DMS53 treated with DMSO at 0.1 percent for 48 hours (cell line): Measurements from ENCODE around the gene HILPDA.

Experiments
- DNase-seq: peaks from one replicate; lab custom pipeline; 2025; ENCODE audit not compliant: unreplicated experiment; lab: John Stamatoyannopoulos, UW

HILPDA gene, protein sequence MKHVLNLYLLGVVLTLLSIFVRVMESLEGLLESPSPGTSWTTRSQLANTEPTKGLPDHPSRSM

DNA sequence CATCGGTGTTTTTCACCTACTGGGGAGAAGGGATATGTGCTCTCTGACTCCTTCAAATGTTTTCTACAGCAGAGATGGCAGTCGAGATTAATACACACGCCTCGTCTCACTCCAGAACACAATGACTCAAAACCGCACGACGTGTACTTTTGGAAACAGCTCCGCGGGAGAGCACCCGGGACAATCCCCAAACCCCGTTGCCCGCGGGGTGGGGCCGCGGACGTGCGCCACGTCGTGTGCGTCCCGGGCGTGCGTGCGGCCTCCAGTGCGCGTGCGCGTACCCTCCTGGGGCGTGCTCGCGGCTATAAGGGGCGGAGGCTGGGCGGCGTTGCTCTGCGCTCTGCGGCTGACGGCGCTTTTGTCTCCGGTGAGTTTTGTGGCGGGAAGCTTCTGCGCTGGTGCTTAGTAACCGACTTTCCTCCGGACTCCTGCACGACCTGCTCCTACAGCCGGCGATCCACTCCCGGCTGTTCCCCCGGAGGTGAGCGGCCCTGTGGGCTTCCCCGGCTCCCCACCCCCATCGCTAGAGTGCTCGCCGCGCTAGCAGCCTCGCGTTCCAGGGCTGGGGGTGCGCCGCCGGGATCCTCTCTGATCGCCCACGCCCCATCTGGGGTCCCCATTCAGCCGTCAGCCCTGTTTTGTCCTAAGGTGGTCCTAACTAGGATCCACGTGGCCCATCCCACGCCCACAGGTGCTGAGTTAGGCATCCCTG, at the start of gene HILPDA:
HILPDA (plus strand) TSS at position 336 of the 712 bp plus-strand sequence. CDS start 1,391 bp downstream, outside the sequence.
- DNase-seq, result peak; percentile 83

GRCh38 chr7:128406314-128407232, 49.1 kb upstream of the HILPDA start:
- no peak for DNase-seq

GRCh38 chr7:128407233-128407589, 48.5 kb upstream of the HILPDA start:
- no peak for DNase-seq

DNA sequence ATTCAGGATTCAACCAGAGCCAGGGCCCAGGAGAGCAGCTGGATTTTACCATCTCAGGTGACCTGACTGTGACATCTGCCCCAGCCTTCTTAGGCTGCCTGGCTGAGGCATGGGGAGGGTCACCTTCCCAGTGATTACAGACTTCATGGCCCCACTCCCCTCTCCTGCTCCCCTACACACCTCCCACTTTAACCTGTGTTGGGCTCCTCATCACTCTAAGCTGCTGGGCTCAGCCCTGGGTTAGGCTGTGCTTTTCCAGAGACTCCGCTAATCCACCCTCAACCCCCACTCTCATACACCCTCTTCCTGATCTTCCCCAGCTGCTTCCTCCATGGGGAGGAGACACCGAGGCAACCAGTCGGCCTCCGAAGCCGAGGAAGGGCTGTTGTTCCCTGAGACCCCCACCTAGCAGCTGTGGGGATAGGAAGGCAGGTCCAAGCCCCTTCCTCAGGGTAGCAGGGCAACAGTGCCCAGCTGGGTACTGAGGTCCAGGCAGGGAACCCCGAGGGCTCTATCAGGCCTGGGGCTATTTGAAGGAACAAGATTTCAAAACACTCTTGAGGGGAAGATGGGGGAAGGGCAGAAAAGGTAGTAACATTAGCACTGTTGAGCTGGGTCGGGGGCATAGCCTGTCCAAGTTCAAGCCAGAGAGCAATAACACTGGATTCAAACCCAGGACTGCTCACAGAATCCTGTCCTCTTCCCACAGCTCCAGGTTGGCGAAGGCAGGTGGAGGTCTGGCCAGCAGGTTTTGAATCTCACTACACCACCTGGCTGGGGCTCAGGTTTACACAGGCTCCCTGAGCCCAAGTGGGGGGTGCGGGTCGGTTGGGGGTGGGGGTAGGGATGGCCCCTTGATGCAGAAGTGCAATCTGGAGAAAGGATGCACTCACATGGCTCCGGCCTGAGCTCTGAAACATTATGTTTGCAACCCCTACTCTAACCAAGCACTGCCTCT, 47.6 kb upstream of the HILPDA start:
- no peak for DNase-seq

GRCh38 chr7:128408709-128409595, 46.7 kb upstream of the HILPDA start:
- DNase-seq, result no peak

DNA sequence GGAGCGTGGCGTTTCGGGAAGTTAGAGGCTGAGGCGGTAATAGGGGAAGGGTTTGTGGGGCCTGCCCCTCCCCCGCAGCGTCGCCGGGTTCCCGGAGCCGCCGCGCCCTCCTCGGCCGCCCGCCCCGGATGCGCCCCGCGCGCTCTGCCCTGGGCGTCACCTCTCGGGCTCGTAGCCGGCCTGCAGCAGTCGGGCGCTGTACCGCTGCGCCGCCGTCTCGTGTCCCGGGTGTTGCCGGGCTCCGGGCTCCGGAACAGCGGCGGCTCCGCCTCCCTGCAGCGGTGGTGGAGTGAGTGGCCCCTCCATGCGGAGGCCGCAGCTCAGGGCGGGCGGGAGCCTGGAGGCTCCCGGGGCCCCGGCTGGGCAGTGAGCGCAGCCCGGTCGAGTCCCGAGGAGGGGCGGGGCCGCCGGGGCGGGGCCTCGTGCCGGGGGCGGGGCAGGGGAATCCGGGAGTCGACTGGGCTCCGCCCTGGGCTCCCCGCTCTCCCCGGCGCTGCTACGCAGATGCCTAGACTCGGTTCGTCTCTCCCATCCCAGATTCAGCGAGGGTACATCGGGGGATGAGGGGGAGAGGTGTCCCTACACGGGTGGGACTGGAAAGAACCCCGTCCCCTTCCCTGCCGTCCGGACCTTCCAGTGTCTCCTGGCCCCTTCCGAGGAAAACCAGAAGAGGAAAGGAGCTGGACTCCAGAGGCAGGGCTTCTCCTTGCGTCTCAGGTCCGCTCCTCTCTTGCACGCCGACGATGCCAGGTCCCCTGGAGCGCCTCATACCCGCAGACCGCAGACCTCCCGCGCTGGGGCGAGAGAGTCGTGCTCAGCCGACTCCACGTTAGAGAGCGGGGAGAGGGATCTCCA, 45.9 kb upstream of the HILPDA start, which contains the start of gene IMPDH1:
IMPDH1 (minus strand) TSS at position 387 of the 855 bp plus-strand sequence; CDS start at position 306, 81 bp downstream.
- DNase-seq, result peak; percentile 66

- peak; percentile 68 for DNase-seq
Measured at GRCh38 chr7:128410451-128410753, 45.3 kb upstream of the HILPDA start.

GRCh38 chr7:128415217-128415785, 40.4 kb upstream of the HILPDA start:
- DNase-seq, result no peak

- DNase-seq, result no peak
Measured at GRCh38 chr7:128417071-128417470, 38.6 kb upstream of the HILPDA start.

GRCh38 chr7:128419257-128419656, 36.4 kb upstream of the HILPDA start:
- no peak for DNase-seq

DNA sequence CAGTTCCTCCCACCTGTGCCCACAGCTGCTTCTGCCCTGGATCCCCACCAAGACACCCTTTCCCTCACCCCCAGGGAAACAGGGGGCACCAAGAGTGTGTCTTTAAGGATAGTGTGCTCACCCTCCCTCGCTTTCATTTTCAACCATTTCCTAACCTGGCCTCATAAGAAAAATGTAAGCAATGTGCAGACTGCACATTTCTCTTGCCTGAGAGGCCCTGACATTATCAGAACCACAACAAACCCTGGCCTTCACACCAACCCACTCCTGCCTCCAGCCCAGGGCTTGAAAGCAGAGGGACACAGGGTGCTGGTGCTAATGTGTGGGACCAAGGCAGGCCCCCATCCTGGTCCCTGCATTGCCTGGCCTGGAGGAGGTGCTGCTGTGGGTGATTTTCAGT, 34.9 kb upstream of the HILPDA start:
- DNase-seq, result no peak

GRCh38 chr7:128421384-128421783, 34.3 kb upstream of the HILPDA start:
- DNase-seq, result no peak

DNA sequence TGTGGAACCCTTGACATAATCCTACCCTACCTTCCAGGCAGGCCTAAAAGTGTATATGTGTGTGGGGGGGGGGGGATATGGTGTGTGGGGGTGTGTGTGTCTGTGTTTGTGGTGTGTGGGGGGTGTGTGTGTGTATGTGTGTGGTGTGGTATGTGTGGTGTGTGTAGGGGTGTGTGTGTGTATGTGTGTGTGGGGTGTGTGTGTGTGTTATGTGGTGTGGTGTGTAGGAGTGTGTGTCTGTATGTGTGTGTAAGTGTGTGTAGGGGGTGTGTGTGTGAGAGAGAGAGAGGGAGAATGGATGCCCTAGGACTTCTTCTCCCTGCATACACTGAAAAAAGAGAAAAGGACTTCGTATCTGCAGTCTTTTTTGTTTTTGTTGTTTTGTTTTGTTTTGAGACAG, 33.6 kb upstream of the HILPDA start:
- DNase-seq, result no peak

GRCh38 chr7:128422842-128423241, 32.8 kb upstream of the HILPDA start:
- no peak for DNase-seq

- no peak for DNase-seq
Measured at GRCh38 chr7:128424686-128425275, 30.9 kb upstream of the HILPDA start.

DNA sequence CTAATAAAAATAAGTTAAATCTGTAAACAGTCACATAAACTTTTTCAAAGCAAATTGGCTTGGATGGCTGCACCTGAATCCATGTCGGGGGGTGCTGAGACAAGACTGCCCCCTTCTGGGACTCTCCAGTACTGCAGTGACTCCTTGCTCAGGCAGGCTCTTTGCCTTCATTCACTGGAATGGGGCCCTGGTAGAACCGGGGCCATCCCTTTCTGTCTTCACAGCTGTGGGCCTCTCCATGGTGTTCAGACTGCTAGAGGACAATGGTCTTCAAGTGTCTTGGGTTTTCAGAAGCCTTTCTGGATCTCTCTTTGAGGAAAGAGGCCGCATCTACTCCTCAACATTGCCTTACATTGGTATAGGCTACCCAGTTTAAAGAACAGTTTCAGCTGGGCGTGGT, 29.8 kb upstream of the HILPDA start:
- peak; percentile 50 for DNase-seq

- peak; percentile 89 for DNase-seq
Measured at GRCh38 chr7:128427289-128427891, 28.3 kb upstream of the HILPDA start.

GRCh38 chr7:128430207-128430606, 25.5 kb upstream of the HILPDA start:
- DNase-seq, result no peak
